ENCODE measurements around the gene TMEM39A. TPM values are rescaled to one million over a fixed set of nuclear protein-coding genes. Genes with fewer than 3 reads are reported as not detected.

Gene TMEM39A
- total and polyA plus RNA-seq, 2 donors (not counting 1 experiment from before 2014, with no cell fraction given), result 8.5 to 39.9 TPM

DNA sequence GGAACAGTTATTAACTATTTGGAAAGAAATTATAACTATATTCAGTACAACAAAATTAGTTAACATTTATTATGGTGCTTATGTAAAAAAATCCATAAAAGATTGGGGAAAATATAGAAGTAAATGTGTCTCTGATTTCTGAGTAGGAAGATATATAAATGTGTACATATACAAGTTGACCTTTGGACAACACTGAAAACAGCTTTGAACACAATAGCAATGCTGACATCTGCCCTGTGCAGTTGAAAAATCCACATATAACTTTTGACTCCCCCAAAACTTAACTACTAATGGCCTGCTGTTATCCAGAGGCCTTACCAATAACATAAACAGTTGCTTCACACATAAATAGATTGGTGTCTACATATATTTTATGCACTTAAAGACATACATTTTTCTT lies 47.3 kb upstream of the TMEM39A start:
- no peak overlapping the region for H2AFZ ChIP-seq (ENCODE audit: insufficient read depth, low read depth, low read length, poor library complexity, severe bottlenecking)
- ATAC-seq (ENCODE audit: low read depth) (no peak), DNase-seq (no peak)
- Mint-ChIP-seq H3K27ac (no peak overlapping the region), H3K4me1 (peaks cover 11% of the 10 kb centered on the region), H3K9me3 (ENCODE audit: insufficient read depth) (no peaks in the 10 kb centered on the region), H3K27me3 (no peaks in the 10 kb centered on the region), H3K4me3 (no peak overlapping the region)
- H3K27me3 ChIP-seq (replicated peaks in 1 of 4; ENCODE audit: control extremely low read depth in 1 of 4, control insufficient read depth in 3 of 4, insufficient read depth in 4 of 4, low read length in 3 of 4), result no peaks in the 10 kb centered on the region
- H3K4me3 ChIP-seq (ENCODE audit: control extremely low read depth in 1 of 5, extremely low read depth in 1 of 5, insufficient read depth in 1 of 5, low read depth in 2 of 5, low read length in 4 of 5), result no peak overlapping the region
- H3K27ac ChIP-seq (ENCODE audit: low read length in 2 of 2), result no peak overlapping the region
- H3K9me3 ChIP-seq (ENCODE audit: control extremely low read depth in 1 of 3, control insufficient read depth in 2 of 3, insufficient read depth in 1 of 3, low read length in 2 of 3), result no peaks in the 10 kb centered on the region
- H3K4me1 ChIP-seq (ENCODE audit: control insufficient read depth in 2 of 2, insufficient read depth in 2 of 2, low read length in 2 of 2), result no peaks in the 10 kb centered on the region
- H3K36me3 ChIP-seq (replicated peaks in 1 of 2; ENCODE audit: control extremely low read depth in 1 of 2, control insufficient read depth in 1 of 2, extremely low read depth in 1 of 2, insufficient read depth in 2 of 2, low read length in 1 of 2), result peaks cover 7 to 42% of the 10 kb centered on the region in 2 experiments
- H3K4me2 ChIP-seq (replicated peaks; ENCODE audit: low read depth, low read length, poor library complexity, severe bottlenecking), result no peak overlapping the region
- TF ChIP-seq EZH2 (IDR thresholded peaks at IDR 0.05; ENCODE audit: borderline replicate concordance, insufficient read depth, low read depth, low read length, poor library complexity, severe bottlenecking), result no peak
- TF ChIP-seq, protein P1, sequence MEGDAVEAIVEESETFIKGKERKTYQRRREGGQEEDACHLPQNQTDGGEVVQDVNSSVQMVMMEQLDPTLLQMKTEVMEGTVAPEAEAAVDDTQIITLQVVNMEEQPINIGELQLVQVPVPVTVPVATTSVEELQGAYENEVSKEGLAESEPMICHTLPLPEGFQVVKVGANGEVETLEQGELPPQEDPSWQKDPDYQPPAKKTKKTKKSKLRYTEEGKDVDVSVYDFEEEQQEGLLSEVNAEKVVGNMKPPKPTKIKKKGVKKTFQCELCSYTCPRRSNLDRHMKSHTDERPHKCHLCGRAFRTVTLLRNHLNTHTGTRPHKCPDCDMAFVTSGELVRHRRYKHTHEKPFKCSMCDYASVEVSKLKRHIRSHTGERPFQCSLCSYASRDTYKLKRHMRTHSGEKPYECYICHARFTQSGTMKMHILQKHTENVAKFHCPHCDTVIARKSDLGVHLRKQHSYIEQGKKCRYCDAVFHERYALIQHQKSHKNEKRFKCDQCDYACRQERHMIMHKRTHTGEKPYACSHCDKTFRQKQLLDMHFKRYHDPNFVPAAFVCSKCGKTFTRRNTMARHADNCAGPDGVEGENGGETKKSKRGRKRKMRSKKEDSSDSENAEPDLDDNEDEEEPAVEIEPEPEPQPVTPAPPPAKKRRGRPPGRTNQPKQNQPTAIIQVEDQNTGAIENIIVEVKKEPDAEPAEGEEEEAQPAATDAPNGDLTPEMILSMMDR (IDR thresholded peaks at IDR 0.05), result no peak
- no peaks in the 10 kb centered on the region for H4K20me1 ChIP-seq (ENCODE audit: control insufficient read depth, insufficient read depth, low read length, poor library complexity, severe bottlenecking)
- H3K9ac ChIP-seq (ENCODE audit: low read length), result no peak overlapping the region
- POLR2A ChIA-PET, result no interaction called here
- intact Hi-C loops (cut with micrococcal nuclease), result no loop called here
- peaks cover 6% of the 10 kb centered on the region for H3K79me2 ChIP-seq (ENCODE audit: control insufficient read depth, insufficient read depth, low read length)
- CTCF ChIA-PET, result interaction anchor here (0.9 kb wide), 1 partner anchor 170 kb away, joined by 3 read pairs; no protein-coding TSS in a partner anchor

DNA sequence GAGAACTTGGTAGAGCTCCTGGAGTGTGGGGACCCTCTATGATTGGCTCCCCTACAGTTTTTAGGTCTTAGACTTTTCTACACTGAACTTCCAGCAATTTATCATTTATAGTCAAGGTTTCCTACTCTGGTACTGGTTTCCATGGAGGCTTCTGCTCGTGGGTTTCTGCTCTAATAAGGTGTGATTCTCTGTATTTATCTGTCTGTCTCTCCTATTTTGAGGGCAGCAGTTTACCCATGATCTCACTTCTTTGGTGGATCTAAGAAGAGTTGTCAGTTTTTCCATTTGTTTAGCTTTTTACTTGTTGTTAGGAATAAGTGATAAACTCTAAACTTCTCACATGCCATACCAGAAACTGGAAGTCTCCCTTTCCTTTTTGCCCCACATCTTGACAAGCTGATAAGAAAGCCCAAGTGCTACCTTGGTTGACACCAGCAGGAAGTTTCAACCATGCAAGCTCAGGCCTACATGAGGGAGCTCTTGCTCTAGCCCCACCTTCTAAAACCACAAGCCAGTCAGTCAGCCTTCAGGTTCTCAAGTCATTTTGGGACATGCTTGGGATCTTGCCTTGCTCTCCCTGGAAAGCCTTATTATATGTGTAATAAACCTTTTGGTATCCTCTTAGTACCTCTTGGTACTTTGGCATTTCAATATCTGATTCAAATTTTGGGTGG lies 44.9 kb upstream of the TMEM39A start:
- no peaks in the 10 kb centered on the region for H3K9me3 ChIP-seq (ENCODE audit: control extremely low read depth in 1 of 3, control insufficient read depth in 2 of 3, insufficient read depth in 1 of 3, low read length in 2 of 3)
- no peak overlapping the region for H3K4me3 Mint-ChIP-seq
- peaks cover 16 to 34% of the 10 kb centered on the region in 2 experiments for H3K36me3 ChIP-seq (replicated peaks in 1 of 2; ENCODE audit: control extremely low read depth in 1 of 2, control insufficient read depth in 1 of 2, extremely low read depth in 1 of 2, insufficient read depth in 2 of 2, low read length in 1 of 2)
- WGBS (ENCODE audit: insufficient coverage), result 40% methylated on average over 1 of the region's 1 CpG
- intact Hi-C loops (cut with micrococcal nuclease), result no loop called here
- peaks cover 6% of the 10 kb centered on the region for H3K79me2 ChIP-seq (ENCODE audit: control insufficient read depth, insufficient read depth, low read length)
- DNase-seq (no peak), ATAC-seq (ENCODE audit: low read depth) (no peak)
- no peak overlapping the region for H3K4me2 ChIP-seq (replicated peaks; ENCODE audit: low read depth, low read length, poor library complexity, severe bottlenecking)
- H3K27me3 ChIP-seq (replicated peaks in 1 of 4; ENCODE audit: control extremely low read depth in 1 of 4, control insufficient read depth in 3 of 4, insufficient read depth in 4 of 4, low read length in 3 of 4), result no peaks in the 10 kb centered on the region
- H3K4me3 ChIP-seq (ENCODE audit: control extremely low read depth in 1 of 5, extremely low read depth in 1 of 5, insufficient read depth in 1 of 5, low read depth in 2 of 5, low read length in 4 of 5), result no peak overlapping the region
- H3K27ac Mint-ChIP-seq, result no peak overlapping the region
- H4K20me1 ChIP-seq (ENCODE audit: control insufficient read depth, insufficient read depth, low read length, poor library complexity, severe bottlenecking), result no peaks in the 10 kb centered on the region
- H3K4me1 Mint-ChIP-seq, result peaks cover 11% of the 10 kb centered on the region
- no peak overlapping the region for H2AFZ ChIP-seq (ENCODE audit: insufficient read depth, low read depth, low read length, poor library complexity, severe bottlenecking)
- H3K27ac ChIP-seq (ENCODE audit: low read length in 2 of 2), result no peak overlapping the region
- TF ChIP-seq, protein P1 (IDR thresholded peaks at IDR 0.05), result no peak
- no peak for TF ChIP-seq EZH2 (IDR thresholded peaks at IDR 0.05; ENCODE audit: borderline replicate concordance, insufficient read depth, low read depth, low read length, poor library complexity, severe bottlenecking)
- no peaks in the 10 kb centered on the region for H3K27me3 Mint-ChIP-seq
- ChIA-PET CTCF (no interaction called here), POLR2A (no interaction called here)
- H3K4me1 ChIP-seq (ENCODE audit: control insufficient read depth in 2 of 2, insufficient read depth in 2 of 2, low read length in 2 of 2), result no peaks in the 10 kb centered on the region
- no peaks in the 10 kb centered on the region for H3K9me3 Mint-ChIP-seq (ENCODE audit: insufficient read depth)
- H3K9ac ChIP-seq (ENCODE audit: low read length), result no peak overlapping the region
